ENCODE results near the gene NACA2. TPM values are rescaled to one million over a fixed set of nuclear protein-coding genes. Genes with fewer than 3 reads are reported as not detected.
"Not testable (repeated sequence)": the region's sequence is repeated elsewhere in the genome, so short reads cannot be mapped to it uniquely, and the experiment has no call there.

The NACA2 gene
- total RNA-seq, 1 donor from 2014 or later: not detected

- TF ChIP-seq CTCF (IDR thresholded peaks at IDR 0.05): no peak
- H3K27ac Mint-ChIP-seq (ENCODE audit: unreplicated experiment): no peak overlapping the region
Measured at GRCh38 chr17:61570118-61570517, 20.9 kb downstream of the NACA2 start.

GRCh38 chr17:61569525-61569924, 21.5 kb downstream of the NACA2 start:
- DNase-seq (ENCODE audit: low spot score); H3K4me1 Mint-ChIP-seq (ENCODE audit: low read depth); H3K4me3 Mint-ChIP-seq (ENCODE audit: unreplicated experiment); H3K36me3 Mint-ChIP-seq (ENCODE audit: low read depth); H3K27me3 Mint-ChIP-seq (ENCODE audit: low read depth); H3K27ac Mint-ChIP-seq (ENCODE audit: unreplicated experiment): not testable (repeated sequence)
- H3K9me3 Mint-ChIP-seq (ENCODE audit: low read depth): peaks cover 16% of the 10 kb centered on the region

More at GRCh38 chr17:61570118-61570517, 20.9 kb downstream of the NACA2 start:
- Mint-ChIP-seq H3K4me1 (ENCODE audit: low read depth) (peaks cover 3% of the 10 kb centered on the region), H3K36me3 (ENCODE audit: low read depth) (peaks cover 1% of the 10 kb centered on the region), H3K9me3 (ENCODE audit: low read depth) (peaks cover 16% of the 10 kb centered on the region), H3K4me3 (ENCODE audit: unreplicated experiment) (no peak overlapping the region), H3K27me3 (ENCODE audit: low read depth) (no peaks in the 10 kb centered on the region)
- no peak for DNase-seq (ENCODE audit: low spot score)

GRCh38 chr17:61568219-61569072, 22.6 kb downstream of the NACA2 start:
- TF ChIP-seq CTCF (IDR thresholded peaks at IDR 0.05): no peak
- Mint-ChIP-seq H3K4me1 (ENCODE audit: low read depth) (no peaks in the 10 kb centered on the region), H3K36me3 (ENCODE audit: low read depth) (peaks cover 1% of the 10 kb centered on the region), H3K9me3 (ENCODE audit: low read depth) (peaks cover 16% of the 10 kb centered on the region), H3K27me3 (ENCODE audit: low read depth) (no peaks in the 10 kb centered on the region), H3K27ac (ENCODE audit: unreplicated experiment) (no peak overlapping the region), H3K4me3 (ENCODE audit: unreplicated experiment) (no peak overlapping the region)
- no peak for DNase-seq (ENCODE audit: low spot score)

GRCh38 chr17:61567045-61567802, 23.8 kb downstream of the NACA2 start:
- Mint-ChIP-seq H3K36me3 (ENCODE audit: low read depth) (peaks cover 1% of the 10 kb centered on the region), H3K9me3 (ENCODE audit: low read depth) (peaks cover 16% of the 10 kb centered on the region), H3K4me1 (ENCODE audit: low read depth) (no peaks in the 10 kb centered on the region), H3K27ac (ENCODE audit: unreplicated experiment) (no peak overlapping the region), H3K4me3 (ENCODE audit: unreplicated experiment) (no peak overlapping the region), H3K27me3 (ENCODE audit: low read depth) (no peaks in the 10 kb centered on the region)
- no peak for DNase-seq (ENCODE audit: low spot score)
- TF ChIP-seq CTCF (IDR thresholded peaks at IDR 0.05): no peak

- peaks cover 16% of the 10 kb centered on the region for H3K9me3 Mint-ChIP-seq (ENCODE audit: low read depth)
- H3K4me3 Mint-ChIP-seq (ENCODE audit: unreplicated experiment); H3K4me1 Mint-ChIP-seq (ENCODE audit: low read depth); H3K36me3 Mint-ChIP-seq (ENCODE audit: low read depth); H3K27me3 Mint-ChIP-seq (ENCODE audit: low read depth); DNase-seq (ENCODE audit: low spot score); H3K27ac Mint-ChIP-seq (ENCODE audit: unreplicated experiment): not testable (repeated sequence)
Measured at GRCh38 chr17:61566448-61566847, 24.6 kb downstream of the NACA2 start.

GRCh38 chr17:61565850-61566249, 25.2 kb downstream of the NACA2 start:
- H3K27ac Mint-ChIP-seq (ENCODE audit: unreplicated experiment); DNase-seq (ENCODE audit: low spot score); H3K36me3 Mint-ChIP-seq (ENCODE audit: low read depth); H3K27me3 Mint-ChIP-seq (ENCODE audit: low read depth); H3K4me3 Mint-ChIP-seq (ENCODE audit: unreplicated experiment); H3K4me1 Mint-ChIP-seq (ENCODE audit: low read depth): not testable (repeated sequence)
- peaks cover 13% of the 10 kb centered on the region for H3K9me3 Mint-ChIP-seq (ENCODE audit: low read depth)

Measured in chondrocyte (in vitro differentiated cells).